ENCODE results near the gene TRIO. TPM values are rescaled to one million over a fixed set of nuclear protein-coding genes. Genes with fewer than 3 reads are reported as not detected.

Gene TRIO
- total and polyA plus RNA-seq, 8 donors, result 84.4 to 151 (median 93.7) TPM

GRCh38 chr5:14404780-14405179 lies 261.6 kb downstream of the TRIO start:
- intact Hi-C loops (cut with DNase I), result no loop called here
- Histone ChIP-seq H3K4me1 (no peaks in the 10 kb centered on the region), H3K27me3 (no peaks in the 10 kb centered on the region), H3K9me3 (no peaks in the 10 kb centered on the region), H3K27ac (no peak overlapping the region), H3K36me3 (peaks cover 0 to 70% of the 10 kb centered on the region in 2 donors), H3K4me3 (no peak overlapping the region)
- DNase-seq (no peak), ATAC-seq (no peak)
- TF ChIP-seq CTCF (IDR thresholded peaks at IDR 0.05), result no peak

- peaks cover 0 to 71% of the 10 kb centered on the region in 2 donors for H3K36me3 ChIP-seq
Observed at GRCh38 chr5:14405267-14405666, 262.1 kb downstream of the TRIO start.

GRCh38 chr5:14405706-14406553 lies 262.8 kb downstream of the TRIO start:
- ATAC-seq (no peak), DNase-seq (no peak)
- no peak for TF ChIP-seq CTCF (IDR thresholded peaks at IDR 0.05)
- peaks cover 0 to 71% of the 10 kb centered on the region in 2 donors for H3K36me3 ChIP-seq
- intact Hi-C loops (cut with DNase I), result no loop called here
- H3K27me3 ChIP-seq, result no peaks in the 10 kb centered on the region
- no peaks in the 10 kb centered on the region for H3K4me1 ChIP-seq
- no peak overlapping the region for H3K4me3 ChIP-seq
- H3K27ac ChIP-seq, result no peak overlapping the region
- H3K9me3 ChIP-seq, result no peaks in the 10 kb centered on the region

More at GRCh38 chr5:14405267-14405666, 262.1 kb downstream of the TRIO start:
- H3K4me1 ChIP-seq, result no peaks in the 10 kb centered on the region
- no peak for TF ChIP-seq CTCF (IDR thresholded peaks at IDR 0.05)
- no peaks in the 10 kb centered on the region for H3K27me3 ChIP-seq
- no peak for DNase-seq
- no peak overlapping the region for H3K4me3 ChIP-seq
- ATAC-seq, result no peak
- H3K27ac ChIP-seq, result no peak overlapping the region
- H3K9me3 ChIP-seq, result no peaks in the 10 kb centered on the region
- intact Hi-C loops (cut with DNase I), result no loop called here

- peaks cover 0 to 71% of the 10 kb centered on the region in 2 donors for H3K36me3 ChIP-seq
- H3K27me3 ChIP-seq, result no peaks in the 10 kb centered on the region
- H3K4me3 ChIP-seq, result no peak overlapping the region
- H3K27ac ChIP-seq, result no peak overlapping the region
- intact Hi-C loops (cut with DNase I), result no loop called here
- no peaks in the 10 kb centered on the region for H3K4me1 ChIP-seq
- DNase-seq (no peak), ATAC-seq (no peak)
- no peaks in the 10 kb centered on the region for H3K9me3 ChIP-seq
- no peak for TF ChIP-seq CTCF (IDR thresholded peaks at IDR 0.05)
Observed at GRCh38 chr5:14406554-14406849, 263.4 kb downstream of the TRIO start.

GRCh38 chr5:14407051-14407450 lies 263.9 kb downstream of the TRIO start:
- intact Hi-C loops (cut with DNase I), result no loop called here
- no peak for TF ChIP-seq CTCF (IDR thresholded peaks at IDR 0.05)
- Histone ChIP-seq H3K27me3 (no peaks in the 10 kb centered on the region), H3K27ac (no peak overlapping the region), H3K4me1 (no peaks in the 10 kb centered on the region), H3K4me3 (no peak overlapping the region), H3K9me3 (no peaks in the 10 kb centered on the region), H3K36me3 (peaks cover 0 to 76% of the 10 kb centered on the region in 2 donors)
- no peak for DNase-seq
- no peak for ATAC-seq

Data from left lung (tissue), 10 donors.